ENCODE results near the gene WWP2.
"Not testable (repeated sequence)": the region's sequence is repeated elsewhere in the genome, so short reads cannot be mapped to it uniquely, and the experiment has no call there.

The WWP2 gene

DNA sequence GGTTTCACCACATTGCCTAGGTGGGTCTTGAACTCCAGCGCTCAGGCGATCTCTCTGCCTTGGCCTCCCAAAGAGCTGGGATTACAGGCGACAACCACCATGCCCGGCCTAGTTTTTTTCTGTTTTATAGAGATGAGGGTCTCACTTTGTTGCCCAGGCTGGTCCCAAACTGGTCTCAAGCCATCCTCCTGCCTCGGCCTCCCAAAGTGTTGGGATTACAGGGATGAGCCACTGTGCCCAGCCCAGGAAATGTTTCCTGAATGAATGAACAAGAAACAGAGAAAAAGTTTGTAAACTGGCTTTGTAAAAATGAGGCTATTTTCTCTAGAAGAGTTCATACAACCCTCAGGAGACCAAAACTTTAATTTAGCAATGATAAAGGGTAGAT, 68.0 kb downstream of the WWP2 start:
- no peak for DNase-seq (ENCODE audit: low read depth in 4 of 4, low spot score in 1 of 4)

GRCh38 chr16:69830534-69831211, 68.5 kb downstream of the WWP2 start:
- no peak for DNase-seq (ENCODE audit: low read depth in 4 of 4, low spot score in 1 of 4)

DNA sequence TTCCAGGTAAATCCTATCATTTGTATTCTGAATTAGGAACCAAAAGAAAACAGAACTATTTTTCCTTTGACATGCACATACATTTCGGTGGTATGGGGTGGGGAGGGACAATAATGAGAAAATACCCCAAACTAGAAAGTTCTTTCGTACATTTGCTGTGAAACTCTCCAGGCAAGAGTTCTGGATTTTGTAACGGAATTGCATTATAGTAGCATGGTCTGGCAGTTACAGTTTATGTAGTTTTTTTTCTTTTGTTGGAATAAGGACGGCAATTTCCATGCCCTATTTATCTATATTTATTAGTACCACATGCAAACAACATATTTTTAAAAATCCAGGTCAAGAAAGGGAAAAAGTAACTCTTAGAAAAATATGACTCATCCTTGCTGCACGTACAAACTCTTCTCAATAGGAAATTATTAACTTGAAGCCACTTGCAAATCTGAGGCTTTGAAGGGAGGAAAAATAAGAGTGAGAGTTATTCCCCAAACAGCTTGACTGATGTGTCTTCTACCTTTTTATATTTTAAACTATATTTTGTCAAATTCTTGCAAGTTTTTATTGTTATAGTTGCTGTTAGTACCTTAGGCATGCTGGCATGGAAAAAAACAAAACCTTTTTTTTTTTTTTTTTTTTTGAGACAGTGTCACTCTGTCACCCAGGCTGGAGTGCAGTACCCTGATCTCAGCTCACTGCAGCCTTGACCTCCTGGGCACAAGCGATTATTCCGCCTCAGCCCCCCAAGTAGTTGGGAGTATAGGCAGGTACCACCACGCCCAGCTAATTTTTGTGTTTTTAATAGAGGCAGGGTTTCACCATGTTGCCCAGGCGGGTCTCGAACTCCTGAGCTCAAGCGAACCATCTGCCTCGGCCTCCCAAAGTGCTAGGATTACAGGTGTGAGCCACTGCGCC, 69.3 kb downstream of the WWP2 start:
- no peak for DNase-seq (ENCODE audit: low read depth in 4 of 4, low spot score in 1 of 4)

- DNase-seq (ENCODE audit: low read depth in 4 of 4, low spot score in 1 of 4), result no peak
Measured at GRCh38 chr16:69833357-69834282, 71.5 kb downstream of the WWP2 start.

GRCh38 chr16:69834807-69835466, 72.8 kb downstream of the WWP2 start:
- DNase-seq (ENCODE audit: low read depth in 4 of 4, low spot score in 1 of 4), result no peak

DNA sequence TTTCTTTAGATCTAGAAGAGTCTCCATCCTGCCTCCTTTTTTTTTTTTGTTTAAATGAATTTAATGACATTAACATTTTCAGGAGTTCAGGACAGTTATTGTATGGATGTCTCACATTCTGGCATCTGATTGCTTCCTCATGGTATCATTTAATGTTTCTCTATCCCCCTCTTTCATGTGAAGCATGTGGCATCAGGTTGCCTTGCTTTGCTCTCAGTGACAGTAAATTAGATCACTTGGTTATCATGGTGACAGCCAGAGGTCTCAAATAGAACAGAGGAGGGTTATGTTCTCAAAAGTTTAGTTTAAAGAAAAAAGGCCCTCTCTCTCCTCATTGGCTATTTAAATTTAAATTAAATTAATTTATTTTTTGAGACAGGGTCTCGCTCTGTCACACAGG, 74.1 kb downstream of the WWP2 start:
- no peak for DNase-seq (ENCODE audit: low read depth in 4 of 4, low spot score in 1 of 4)

DNA sequence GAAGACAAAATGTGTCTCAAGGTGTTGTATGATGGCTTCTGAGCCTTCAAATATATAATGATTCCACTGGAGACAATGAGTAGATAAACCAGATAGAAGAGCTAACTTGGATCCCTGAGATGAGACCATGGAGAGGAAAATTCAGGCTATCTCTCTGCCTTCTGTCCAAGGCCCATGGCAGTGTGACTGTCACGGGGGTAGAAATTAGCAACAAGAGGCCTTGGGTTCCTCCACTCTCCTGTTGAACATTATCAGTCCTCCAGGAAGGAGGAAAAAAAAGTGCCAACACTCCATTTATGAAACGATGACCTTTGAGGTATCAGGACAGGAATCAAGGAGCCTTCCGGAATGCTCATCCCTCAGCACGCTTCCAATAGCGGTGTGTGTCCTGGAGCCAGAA, 75.2 kb downstream of the WWP2 start:
- DNase-seq (ENCODE audit: low read depth in 4 of 4, low spot score in 1 of 4), result no peak

GRCh38 chr16:69838489-69838888, 76.4 kb downstream of the WWP2 start:
- no peak for DNase-seq (ENCODE audit: low read depth in 4 of 4, low spot score in 1 of 4)

DNA sequence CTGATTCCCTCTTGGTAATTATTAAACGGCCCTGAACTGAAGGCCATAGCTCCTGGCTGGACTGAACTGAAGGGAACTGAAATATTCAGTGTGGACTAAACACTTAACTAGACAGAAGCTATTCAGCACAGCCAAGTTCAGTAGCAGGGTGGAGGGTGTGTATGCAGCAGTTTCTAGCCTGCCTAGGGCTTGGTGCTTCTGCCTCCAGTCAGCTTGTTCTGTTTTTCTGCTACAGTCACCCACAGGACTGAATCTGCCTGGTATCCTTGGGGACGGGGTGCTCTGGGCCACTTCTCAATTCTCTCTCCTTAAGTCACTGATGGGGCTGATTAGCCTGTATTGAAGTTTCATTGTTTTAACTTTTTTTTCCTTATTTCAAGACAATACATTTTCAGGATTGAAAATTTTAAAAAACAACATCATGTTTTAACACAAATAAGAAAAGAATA, 77.1 kb downstream of the WWP2 start:
- no peak for DNase-seq (ENCODE audit: low read depth in 4 of 4, low spot score in 1 of 4)

DNA sequence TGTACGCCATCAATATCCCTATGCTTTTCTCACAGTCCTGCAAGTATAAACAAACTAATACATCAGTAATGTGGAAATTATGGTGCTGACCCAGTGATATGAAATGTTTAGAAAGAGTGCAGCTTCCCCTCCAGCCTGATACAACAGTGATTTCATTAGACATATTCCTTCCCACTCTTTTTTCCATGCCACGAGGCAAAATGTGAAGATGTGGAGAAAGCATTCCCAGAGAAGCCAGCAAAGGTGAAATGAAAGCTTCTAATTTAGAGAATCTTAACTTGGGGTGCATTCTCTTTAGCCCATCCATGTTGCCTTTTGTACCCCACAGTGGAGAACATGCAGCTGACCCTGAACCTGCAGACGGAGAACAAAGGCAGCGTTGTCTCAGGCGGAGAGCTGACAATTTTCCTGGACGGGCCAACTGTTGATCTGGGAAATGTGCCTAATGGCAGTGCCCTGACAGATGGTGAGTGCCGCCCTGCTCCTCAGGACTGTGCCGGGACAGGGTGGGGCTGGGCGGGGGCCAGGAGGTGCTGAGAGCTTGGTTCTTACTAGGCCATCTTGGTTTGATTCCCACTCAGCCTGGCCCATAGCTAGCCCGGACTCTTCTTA, 77.8 kb downstream of the WWP2 start:
- no peak for DNase-seq (ENCODE audit: low read depth in 4 of 4, low spot score in 1 of 4)

DNA sequence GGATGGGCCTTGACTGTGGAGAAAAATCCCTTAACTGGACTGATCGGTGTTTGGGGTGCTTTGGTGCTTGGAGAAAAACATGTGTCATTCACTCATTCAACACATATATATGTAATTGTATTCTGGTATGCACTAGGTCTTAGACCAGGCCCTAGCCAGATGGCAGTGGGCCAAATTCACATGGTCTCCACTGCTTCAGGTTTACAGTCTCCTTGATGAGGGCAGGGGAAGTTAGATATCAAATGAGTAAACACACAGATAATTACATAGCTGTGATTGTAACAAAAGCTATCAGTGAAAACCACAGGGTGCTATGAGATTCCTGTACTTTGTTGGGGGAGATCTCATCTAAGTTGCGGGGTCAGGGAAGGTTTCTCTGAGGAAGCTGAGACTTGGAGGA, 78.8 kb downstream of the WWP2 start:
- no peak for DNase-seq (ENCODE audit: low read depth in 4 of 4, low spot score in 1 of 4)

DNA sequence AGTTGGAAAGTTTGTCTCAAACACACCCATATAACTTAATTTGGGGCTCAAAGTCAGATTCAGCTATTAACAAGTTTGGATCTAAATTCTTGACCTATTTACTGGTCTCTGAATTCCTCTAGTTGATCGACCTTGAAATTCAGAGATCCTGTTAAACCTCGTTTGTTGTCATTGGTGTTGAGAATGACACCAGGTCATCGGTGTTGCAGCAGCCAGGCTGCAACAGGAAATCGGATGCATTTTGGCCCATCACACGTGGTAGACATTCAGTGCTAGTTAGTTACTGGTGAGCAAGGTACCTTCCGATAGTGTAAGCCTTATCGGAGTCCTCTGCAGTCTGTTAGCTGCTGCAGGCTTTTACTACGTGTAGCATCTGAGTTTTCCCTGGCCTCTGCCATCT, 82.3 kb downstream of the WWP2 start:
- no peak for DNase-seq (ENCODE audit: low read depth in 4 of 4, low spot score in 1 of 4)

DNA sequence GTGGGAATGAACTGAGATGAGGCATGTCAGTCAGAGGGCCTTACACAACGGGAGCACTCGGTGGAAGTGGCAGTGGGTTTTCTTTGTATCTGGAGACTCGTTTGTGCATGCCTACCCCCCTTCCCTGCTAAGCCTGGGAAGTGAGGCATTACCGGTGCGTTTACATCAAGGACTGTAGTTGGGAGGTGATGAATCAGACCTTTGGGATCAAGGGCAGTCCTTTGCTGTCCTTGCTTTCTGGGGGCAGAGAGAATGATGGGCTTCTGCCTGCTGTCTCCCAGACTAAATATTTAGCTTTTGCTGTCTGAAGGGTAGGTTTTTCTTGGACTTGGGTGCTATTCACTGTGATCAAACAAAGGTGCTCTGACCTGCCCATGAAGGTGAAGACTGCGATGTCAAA, 83.0 kb downstream of the WWP2 start:
- no peak for DNase-seq (ENCODE audit: low read depth in 4 of 4, low spot score in 1 of 4)

DNA sequence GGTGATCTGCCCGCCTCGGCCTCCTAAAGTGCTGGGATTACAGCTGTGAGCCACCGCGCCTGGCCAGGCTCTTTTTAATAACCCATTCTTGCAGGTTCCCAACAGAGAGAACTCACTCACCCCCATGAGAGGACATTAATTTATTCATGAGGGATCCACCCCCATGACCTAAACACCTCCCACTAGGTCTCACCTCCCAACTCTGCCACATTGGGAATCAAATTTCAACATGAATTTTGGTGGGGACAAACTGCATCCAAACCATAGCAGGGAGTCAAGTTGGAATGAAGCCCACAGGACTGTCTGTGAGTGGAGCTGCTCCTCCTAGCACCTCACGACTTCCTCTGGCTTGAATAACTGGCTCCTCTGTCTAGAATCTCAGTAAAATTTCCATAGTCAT, 85.5 kb downstream of the WWP2 start:
- no peak for DNase-seq (ENCODE audit: low read depth in 4 of 4, low spot score in 1 of 4)

DNA sequence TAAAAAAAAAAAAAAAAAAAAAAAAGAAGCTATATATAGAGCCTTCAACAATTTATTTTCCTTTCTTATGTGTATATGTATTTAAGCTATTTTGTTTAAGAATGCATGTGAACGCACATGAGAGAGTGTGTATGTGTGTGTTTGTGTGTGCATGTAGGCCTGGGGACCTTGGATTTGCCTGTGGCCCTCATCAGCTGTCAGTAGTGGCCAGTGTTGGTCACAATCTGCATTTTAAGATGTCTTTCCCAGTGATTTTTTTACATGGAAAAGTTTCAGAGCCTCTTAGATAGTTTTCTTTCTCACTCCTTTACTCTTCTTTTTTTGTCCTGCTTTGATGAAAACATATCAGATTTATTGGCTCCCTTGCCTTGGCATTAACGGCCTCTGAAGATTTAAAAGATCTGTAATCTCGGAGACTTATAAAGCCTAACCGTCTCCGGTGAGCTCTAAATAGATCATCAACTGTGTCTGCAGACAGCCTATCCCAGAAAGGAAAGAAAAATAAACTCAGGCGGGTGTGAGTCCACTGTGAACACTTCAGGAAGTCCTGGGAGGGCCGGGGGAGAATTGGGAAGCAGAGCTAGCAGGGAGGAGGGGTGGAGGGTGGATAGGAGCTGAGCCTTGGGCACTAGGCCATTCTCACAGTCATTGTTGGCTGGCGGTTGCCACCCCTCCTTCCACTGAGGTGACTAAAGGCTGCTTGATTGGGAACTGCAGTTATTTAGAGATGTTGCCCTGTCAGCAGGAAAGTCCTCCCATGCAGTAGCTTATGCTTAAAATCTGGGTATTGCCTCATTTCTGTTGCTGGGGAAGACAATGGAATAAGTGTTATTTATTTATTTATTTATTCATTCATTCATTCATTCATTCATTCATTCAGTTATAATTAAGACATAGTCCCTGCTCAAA, 86.8 kb downstream of the WWP2 start:
- DNase-seq (ENCODE audit: low read depth in 4 of 4, low spot score in 1 of 4), result no peak

- DNase-seq (ENCODE audit: low read depth in 4 of 4, low spot score in 1 of 4), result no peak
Measured at GRCh38 chr16:69851491-69852240, 89.5 kb downstream of the WWP2 start.

GRCh38 chr16:69852815-69853214, 90.7 kb downstream of the WWP2 start:
- no peak for DNase-seq (ENCODE audit: low read depth in 4 of 4, low spot score in 1 of 4)

GRCh38 chr16:69853481-69853880, 91.3 kb downstream of the WWP2 start:
- DNase-seq (ENCODE audit: low read depth in 4 of 4, low spot score in 1 of 4), result no peak

- DNase-seq (ENCODE audit: low read depth in 4 of 4, low spot score in 1 of 4), result not testable (repeated sequence)
Measured at GRCh38 chr16:69854776-69855175, 92.6 kb downstream of the WWP2 start.
